H1 (cell line): Measurements from ENCODE around the gene IRAK3. TPM values are rescaled to one million over a fixed set of nuclear protein-coding genes. Genes with fewer than 3 reads are reported as not detected.

Experiments
- CTCF ChIA-PET: fragments of 300-600 bp; sonication (Branson Sonifier 250); formaldehyde crosslinking; loops from one replicate; lab custom pipeline; 2021; ENCODE audit not compliant: partially characterized antibody; lab: Charles Lee
- POLR2A ChIA-PET: fragments of 300-600 bp; sonication (Branson Sonifier 250); formaldehyde crosslinking; loops from one replicate; lab custom pipeline; 2021; ENCODE audit warnings: inconsistent platforms; ENCODE audit not compliant: partially characterized antibody; lab: Charles Lee
- DNase-seq, 2 experiments: peaks; one replicate each; pipeline versions ENCODE4 v3.0.0 to v3.0.0-alpha.2; 2010 to 2022; ENCODE audit warnings: low spot score in 2 of 2, low read depth in 1 of 2, mixed read lengths in 1 of 2
- FAIRE-seq: peaks from 2 replicates; lab custom pipeline; 2011; peaks lifted over from hg19 to GRCh38; lab: Jason Lieb, UNC
- H2AFZ ChIP-seq: 2 replicates; pipeline ENCODE4 v1.8.1; 2012; ENCODE audit warnings: low read length, inconsistent platforms
- H2AK5ac ChIP-seq: 2 replicates; pipeline ENCODE4 v1.6.1; 2013; ENCODE audit warnings: low read depth, low read length
- H2BK120ac ChIP-seq: replicated peaks from 2 replicates; pipeline ENCODE3; 2013; ENCODE audit warnings: low read depth, low read length, inconsistent platforms
- H2BK12ac ChIP-seq: 2 replicates; pipeline ENCODE4 v1.6.1; 2013; ENCODE audit warnings: low read depth, low read length
- H2BK15ac ChIP-seq: 2 replicates; pipeline ENCODE4 v1.6.1; 2013; ENCODE audit warnings: low read length
- H2BK20ac ChIP-seq: 2 replicates; pipeline ENCODE4 v1.6.1; 2013; ENCODE audit warnings: low read length
- H2BK5ac ChIP-seq: 2 replicates; pipeline ENCODE4 v1.6.1; 2013; ENCODE audit warnings: low read depth, low read length
- H3K14ac ChIP-seq: 2 replicates; pipeline ENCODE4 v1.6.1; 2013; ENCODE audit warnings: inconsistent platforms; ENCODE audit not compliant: insufficient read length
- H3K18ac ChIP-seq: 2 replicates; pipeline ENCODE4 v1.6.1; 2013; ENCODE audit warnings: low read length; ENCODE audit errors: extremely low read depth
- H3K23ac ChIP-seq: 2 replicates; pipeline ENCODE4 v1.6.1; 2013; ENCODE audit warnings: inconsistent platforms; ENCODE audit not compliant: insufficient read length
- H3K23me2 ChIP-seq: 2 replicates; pipeline ENCODE4 v1.6.1; 2013; ENCODE audit warnings: low read depth, low read length
- H3K27ac ChIP-seq: 2 replicates; pipeline ENCODE4 v1.6.1; 2011; ENCODE audit warnings: low read depth, low read length, inconsistent platforms
- H3K27me3 ChIP-seq, 4 experiments: replicated peaks in 1 of 4; 1 replicate in 1 of 4; 2 replicates in 3 of 4; pipeline versions ENCODE4 v1.6.1 to v1.8.1; 2011 to 2013; ENCODE audit warnings: low read length in 3 of 4, mild to moderate bottlenecking in 3 of 4, inconsistent platforms in 2 of 4, mixed read lengths in 2 of 4, moderate library complexity in 1 of 4; ENCODE audit not compliant: control insufficient read depth in 3 of 4, insufficient read depth in 3 of 4; ENCODE audit errors: extremely low read depth in 1 of 4
- H3K36me3 ChIP-seq, 4 experiments: 2 replicates each; pipeline versions ENCODE4 v1.6.1 to v1.8.1; 2011 to 2013; ENCODE audit warnings: mild to moderate bottlenecking in 4 of 4, low read length in 3 of 4, moderate library complexity in 2 of 4, control low read depth in 1 of 4, inconsistent platforms in 1 of 4; ENCODE audit not compliant: insufficient read depth in 4 of 4, control insufficient read depth in 2 of 4
- H3K4ac ChIP-seq: replicated peaks from 2 replicates; pipeline ENCODE3; 2013; ENCODE audit warnings: low read length, low read depth, mixed read lengths, inconsistent platforms; ENCODE audit not compliant: insufficient read length
- H3K4me1 ChIP-seq, 4 experiments: replicated peaks in 1 of 4; 1 replicate in 1 of 4; 2 replicates in 3 of 4; pipeline versions ENCODE4 v1.6.1 to v1.8.1; 2011 to 2013; ENCODE audit warnings: low read length in 3 of 4, inconsistent platforms in 2 of 4, mixed read lengths in 1 of 4; ENCODE audit not compliant: insufficient read depth in 4 of 4, control insufficient read depth in 3 of 4
- H3K4me2 ChIP-seq, 2 experiments: 2 replicates each; pipeline versions ENCODE4 v1.6.1 to v1.8.1; 2011 to 2013; ENCODE audit warnings: low read depth in 2 of 2, low read length in 2 of 2, control low read depth in 1 of 2, inconsistent platforms in 1 of 2, mild to moderate bottlenecking in 1 of 2; ENCODE audit not compliant: insufficient read depth in 1 of 2
- H3K4me3 ChIP-seq, 4 experiments: fragments of 200-600, 300-600 bp in 1 of 4; sonication (generic), shearing (Covaris generic), sonication (Bioruptor Twin) in 1 of 4; 2 replicates each; pipeline versions ENCODE4 v1.5.1 to v1.8.1; 2011 to 2016; ENCODE audit warnings: low read length in 4 of 4, low read depth in 3 of 4, control low read depth in 2 of 4, inconsistent platforms in 2 of 4, mild to moderate bottlenecking in 2 of 4, mixed read lengths in 1 of 4, moderate library complexity in 1 of 4; ENCODE audit not compliant: insufficient read depth in 2 of 4; ENCODE audit errors: extremely low read depth in 1 of 4
- H3K56ac ChIP-seq: replicated peaks from 2 replicates; pipeline ENCODE3; 2013; ENCODE audit warnings: low read depth, mild to moderate bottlenecking, mixed read lengths, low read length, inconsistent platforms; ENCODE audit not compliant: insufficient read length
- H3K79me1 ChIP-seq: 2 replicates; pipeline ENCODE4 v1.6.1; 2013; ENCODE audit warnings: low read depth, low read length, control low read depth
- H3K79me2 ChIP-seq, 2 experiments: 2 replicates each; pipeline versions ENCODE4 v1.6.1 to v1.8.1; 2012 to 2013; ENCODE audit warnings: low read length in 2 of 2, mild to moderate bottlenecking in 2 of 2, inconsistent platforms in 1 of 2; ENCODE audit not compliant: insufficient read depth in 2 of 2, control insufficient read depth in 1 of 2
- H3K9ac ChIP-seq, 4 experiments: replicated peaks in 1 of 4; 1 replicate in 1 of 4; 2 replicates in 3 of 4; pipeline versions ENCODE4 v1.6.1 to v1.8.1; 2011 to 2013; ENCODE audit warnings: low read depth in 3 of 4, low read length in 3 of 4, control low read depth in 2 of 4, mild to moderate bottlenecking in 2 of 4, moderate library complexity in 2 of 4, inconsistent platforms in 1 of 4; ENCODE audit errors: extremely low read depth in 1 of 4
- H3K9me3 ChIP-seq, 2 experiments: 2 replicates each; pipeline versions ENCODE4 v1.6.1 to v1.8.1; 2012 to 2013; ENCODE audit warnings: mild to moderate bottlenecking in 2 of 2, moderate library complexity in 2 of 2, control low read depth in 1 of 2, inconsistent platforms in 1 of 2, low read depth in 1 of 2, low read length in 1 of 2, mixed read lengths in 1 of 2; ENCODE audit not compliant: insufficient read depth in 2 of 2
- H4K20me1 ChIP-seq, 2 experiments: replicated peaks in 1 of 2; 2 replicates each; pipeline versions ENCODE3 to v1.8.1; 2011 to 2013; ENCODE audit warnings: inconsistent platforms in 2 of 2, low read length in 2 of 2, mild to moderate bottlenecking in 1 of 2; ENCODE audit not compliant: insufficient read depth in 2 of 2, control insufficient read depth in 1 of 2
- H4K5ac ChIP-seq: 2 replicates; pipeline ENCODE4 v1.6.1; 2013; ENCODE audit warnings: low read length, low read depth, mixed read lengths, inconsistent platforms; ENCODE audit not compliant: insufficient read length
- H4K8ac ChIP-seq: 2 replicates; pipeline ENCODE4 v1.8.0; 2013; ENCODE audit warnings: mild to moderate bottlenecking, moderate library complexity, low read length, inconsistent platforms; ENCODE audit not compliant: insufficient read depth; ENCODE audit errors: extremely low read depth
- H4K91ac ChIP-seq: replicated peaks from 2 replicates; pipeline ENCODE3; 2013; ENCODE audit warnings: low read length, mixed read lengths, inconsistent platforms; ENCODE audit not compliant: insufficient read length
- ASH2L ChIP-seq: fragments of 200-600, 300-600 bp; sonication (generic); IDR thresholded peaks from one replicate; pipeline ENCODE4 v1.7.1; 2017; ENCODE audit warnings: low read length
- CHD1 ChIP-seq: IDR thresholded peaks from 2 replicates; pipeline ENCODE4 v1.6.1; 2012; ENCODE audit warnings: low read depth, low read length, improper control_type of control experiment
- RAD21 ChIP-seq, 2 experiments: IDR thresholded peaks in 1 of 2; conservative IDR thresholded peaks in 1 of 2; 2 replicates each; pipeline ENCODE4 v1.6.1; 2011; ENCODE audit warnings: low read depth in 2 of 2, low read length in 2 of 2, improper control_type of control experiment in 1 of 2, inconsistent platforms in 1 of 2, mild to moderate bottlenecking in 1 of 2, moderate library complexity in 1 of 2
- RBBP5 ChIP-seq: IDR thresholded peaks from 2 replicates; pipeline ENCODE4 v1.7.1; 2012; ENCODE audit warnings: low read depth, mild to moderate bottlenecking, inconsistent platforms, low read length, moderate library complexity, borderline replicate concordance
- RXRA ChIP-seq: IDR thresholded peaks from 2 replicates; pipeline ENCODE4 v1.6.1; 2011; ENCODE audit warnings: low read depth, mild to moderate bottlenecking, low read length, moderate library complexity; ENCODE audit not compliant: insufficient read depth
- SIRT6 ChIP-seq: IDR thresholded peaks from one replicate; pipeline ENCODE4 v1.7.1; 2012; ENCODE audit warnings: low read length, inconsistent platforms
- SUZ12 ChIP-seq: fragments of 200-600 bp; sonication (generic); IDR thresholded peaks from 2 replicates; pipeline ENCODE4 v1.6.1; 2012; ENCODE audit warnings: mild to moderate bottlenecking, inconsistent platforms, low read length, moderate library complexity, mixed read lengths
- ZNF274 ChIP-seq: IDR thresholded peaks from 2 replicates; pipeline ENCODE4 v1.7.0; 2012; ENCODE audit warnings: low read length, borderline replicate concordance; ENCODE audit errors: extremely low read depth
- WGBS, 2 experiments: shearing (Covaris generic) in 1 of 2; methylation state at CpG; one replicate each; pipeline versions ENCODE4 v1.1.6 to v1.1.7; 2013 to 2015; ENCODE audit warnings: low lambda C conversion rate in 2 of 2, mixed read lengths in 2 of 2, inconsistent platforms in 1 of 2, low coverage in 1 of 2, missing lambda C conversion rate in 1 of 2; ENCODE audit not compliant: insufficient replicate concordance in 2 of 2, insufficient coverage in 1 of 2, insufficient read length in 1 of 2; ENCODE audit errors: extremely low coverage in 1 of 2, missing lambda C conversion rate in 1 of 2; 5-methylcytosine and 5-hydroxymethylcytosine counted together
- polyA plus RNA-seq, 7 experiments: library from polyadenylated mRNA; depleted of rRNA in 3 of 7; stranded (reverse) in 5 of 7; unstranded in 2 of 7; fragments of >200 nt in 5 of 7; fragments of 200-250 nt in 2 of 7; gene quantifications; 1 replicate in 5 of 7; 2 replicates in 1 of 7; 4 replicates in 1 of 7; pipeline versions ENCODE4 v1.2.1 to v1.2.3, GENCODE V29; 2011 to 2013; ENCODE audit warnings: missing spikeins in 2 of 7, mixed read lengths in 2 of 7
- total RNA-seq: library from RNA; stranded (reverse); fragmentation: NEBNext Ultra II Directional; extraction: Animal tissue kit (Norgen Biotek cat#: 25700); gene quantifications from 2 replicates; pipeline ENCODE4 v1.2.1, GENCODE V29; 2021
- TF ChIP-seq, protein P1 (sequence below): IDR thresholded peaks from 2 replicates; pipeline ENCODE4 v1.6.1; 2011; ENCODE audit warnings: low read length, improper control_type of control experiment

The IRAK3 gene
- total and polyA plus RNA-seq, 2 of the 8 experiments (the other 6 are each of a cell fraction or from before 2014, with no cell fraction given): 0.51 to 2.2 TPM

DNA sequence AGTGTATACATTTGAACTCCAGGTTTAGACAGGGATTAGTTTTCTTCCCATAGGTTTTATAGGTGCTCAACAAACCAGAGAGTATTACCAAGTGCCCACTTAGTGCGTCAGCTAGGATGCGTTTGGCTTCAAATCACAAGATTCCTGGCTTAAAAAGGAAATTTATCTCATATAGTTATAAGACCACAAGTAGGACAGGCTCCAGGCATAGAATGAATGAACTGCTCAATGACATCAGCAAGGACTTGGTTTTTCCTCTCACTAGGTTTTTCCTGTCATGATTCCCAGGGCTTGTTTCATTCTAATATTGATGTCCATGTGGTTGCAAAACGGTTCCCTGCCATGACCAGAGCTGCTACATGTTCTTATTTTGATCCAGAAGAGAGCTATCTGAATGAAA lies 6.1 kb upstream of the IRAK3 start:
- FAIRE-seq (no peak), DNase-seq (no peak)
- Histone ChIP-seq H2AK5ac (no peak overlapping the region), H3K79me2 (no peaks in the 10 kb centered on the region), H3K36me3 (no peaks in the 10 kb centered on the region), H3K56ac (no peak overlapping the region), H3K9ac (no peak overlapping the region), H3K27ac (no peak overlapping the region), H2AFZ (no peak overlapping the region), H4K5ac (no peak overlapping the region), H2BK5ac (no peak overlapping the region), H3K4me2 (no peak overlapping the region), H3K4me1 (no peaks in the 10 kb centered on the region), H4K8ac (no peak overlapping the region), H3K18ac (no peak overlapping the region), H4K91ac (no peak overlapping the region), H3K79me1 (no peaks in the 10 kb centered on the region), H3K14ac (no peak overlapping the region), H2BK20ac (no peak overlapping the region), H3K4me3 (no peak overlapping the region), H3K23me2 (peaks cover 1% of the 10 kb centered on the region; the same call in 1 of the 2 replicates), H2BK15ac (no peak overlapping the region), H3K4ac (no peak overlapping the region), H3K23ac (no peak overlapping the region), H3K9me3 (no peaks in the 10 kb centered on the region), H2BK12ac (no peak overlapping the region), H4K20me1 (no peaks in the 10 kb centered on the region), H3K27me3 (peaks cover 0 to 7% (median 4%) of the 10 kb centered on the region in 4 experiments; a peak in 6 of 7 replicates), H2BK120ac (no peak overlapping the region)
- WGBS, 2 experiments: 91% methylated on average over 3 of the region's 3 CpGs; no CpG with 5 or more reads in 1 of the 2 experiments
- TF ChIP-seq, protein P1, sequence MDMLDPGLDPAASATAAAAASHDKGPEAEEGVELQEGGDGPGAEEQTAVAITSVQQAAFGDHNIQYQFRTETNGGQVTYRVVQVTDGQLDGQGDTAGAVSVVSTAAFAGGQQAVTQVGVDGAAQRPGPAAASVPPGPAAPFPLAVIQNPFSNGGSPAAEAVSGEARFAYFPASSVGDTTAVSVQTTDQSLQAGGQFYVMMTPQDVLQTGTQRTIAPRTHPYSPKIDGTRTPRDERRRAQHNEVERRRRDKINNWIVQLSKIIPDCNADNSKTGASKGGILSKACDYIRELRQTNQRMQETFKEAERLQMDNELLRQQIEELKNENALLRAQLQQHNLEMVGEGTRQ: no peak
- TF ChIP-seq RAD21 (IDR thresholded peaks at IDR 0.05 in 1 of 2, conservative IDR thresholded peaks at IDR 0.05 in 1 of 2; ENCODE audit: low read depth in 2 of 2, low read length in 2 of 2): no peak
- no peak for TF ChIP-seq SUZ12
- no peak for TF ChIP-seq CHD1
- TF ChIP-seq SIRT6: no peak
- TF ChIP-seq RBBP5: no peak
- TF ChIP-seq ASH2L: no peak
- TF ChIP-seq RXRA: no peak
- TF ChIP-seq ZNF274: no peak
- CTCF ChIA-PET: interaction anchor here (1.1 to 2.8 kb wide), 3 partner anchors 14 to 84 kb away, joined by 4 to 8 read pairs (median 4); partner anchors contain the start of gene TMBIM4
- POLR2A ChIA-PET: interaction anchor here (2.0 kb wide), 1 partner anchor 14 kb away, joined by 9 read pairs; the partner anchor contains the start of gene TMBIM4
